Nephron (organoid): ENCODE results near the gene UBE2E1.
A peak's percentile ranks its signal among the peaks of the same experiment; 100 is the strongest.

Experiments
- H3K27ac Mint-ChIP-seq, 3 experiments: 2 replicates each; pipeline ENCODE4 v1.8.0; 2020; ENCODE audit warnings: mixed read lengths in 3 of 3, mild to moderate bottlenecking in 2 of 3, moderate library complexity in 1 of 3
- H3K27me3 Mint-ChIP-seq: 2 replicates; pipeline ENCODE4 v1.8.0; 2021; ENCODE audit warnings: low read depth, mild to moderate bottlenecking, moderate library complexity, mixed read lengths
- H3K36me3 Mint-ChIP-seq: 2 replicates; pipeline ENCODE4 v1.8.0; 2020; ENCODE audit warnings: low read depth, mixed read lengths
- H3K4me1 Mint-ChIP-seq: 2 replicates; pipeline ENCODE4 v1.8.0; 2020; ENCODE audit warnings: mixed read lengths
- H3K4me3 Mint-ChIP-seq, 3 experiments: 2 replicates each; pipeline ENCODE4 v1.8.0; 2020; ENCODE audit warnings: mild to moderate bottlenecking in 3 of 3, mixed read lengths in 3 of 3, moderate library complexity in 2 of 3
- H3K9me3 Mint-ChIP-seq: 2 replicates; pipeline ENCODE4 v1.8.0; 2020; ENCODE audit warnings: mixed read lengths
- TF ChIP-seq, protein P1 (sequence below), 3 experiments: fragments of 200-600 bp; sonication (generic); IDR thresholded peaks; one replicate each; pipeline ENCODE4 v1.5.0; 2021; ENCODE audit warnings: antibody characterized with exemption in 3 of 3; ENCODE audit not compliant: unreplicated experiment in 3 of 3

The UBE2E1 gene

GRCh38 chr3:23823620-23824019 lies 17.9 kb downstream of the UBE2E1 start:
- Mint-ChIP-seq H3K4me3 (no peak overlapping the region), H3K27ac (no peak overlapping the region), H3K27me3 (no peaks in the 10 kb centered on the region), H3K36me3 (peaks cover 8% of the 10 kb centered on the region), H3K9me3 (no peaks in the 10 kb centered on the region), H3K4me1 (peaks cover 56% of the 10 kb centered on the region)
- TF ChIP-seq, protein P1, sequence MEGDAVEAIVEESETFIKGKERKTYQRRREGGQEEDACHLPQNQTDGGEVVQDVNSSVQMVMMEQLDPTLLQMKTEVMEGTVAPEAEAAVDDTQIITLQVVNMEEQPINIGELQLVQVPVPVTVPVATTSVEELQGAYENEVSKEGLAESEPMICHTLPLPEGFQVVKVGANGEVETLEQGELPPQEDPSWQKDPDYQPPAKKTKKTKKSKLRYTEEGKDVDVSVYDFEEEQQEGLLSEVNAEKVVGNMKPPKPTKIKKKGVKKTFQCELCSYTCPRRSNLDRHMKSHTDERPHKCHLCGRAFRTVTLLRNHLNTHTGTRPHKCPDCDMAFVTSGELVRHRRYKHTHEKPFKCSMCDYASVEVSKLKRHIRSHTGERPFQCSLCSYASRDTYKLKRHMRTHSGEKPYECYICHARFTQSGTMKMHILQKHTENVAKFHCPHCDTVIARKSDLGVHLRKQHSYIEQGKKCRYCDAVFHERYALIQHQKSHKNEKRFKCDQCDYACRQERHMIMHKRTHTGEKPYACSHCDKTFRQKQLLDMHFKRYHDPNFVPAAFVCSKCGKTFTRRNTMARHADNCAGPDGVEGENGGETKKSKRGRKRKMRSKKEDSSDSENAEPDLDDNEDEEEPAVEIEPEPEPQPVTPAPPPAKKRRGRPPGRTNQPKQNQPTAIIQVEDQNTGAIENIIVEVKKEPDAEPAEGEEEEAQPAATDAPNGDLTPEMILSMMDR (IDR thresholded peaks at IDR 0.05; ENCODE audit: unreplicated experiment in 3 of 3) = no peak

DNA sequence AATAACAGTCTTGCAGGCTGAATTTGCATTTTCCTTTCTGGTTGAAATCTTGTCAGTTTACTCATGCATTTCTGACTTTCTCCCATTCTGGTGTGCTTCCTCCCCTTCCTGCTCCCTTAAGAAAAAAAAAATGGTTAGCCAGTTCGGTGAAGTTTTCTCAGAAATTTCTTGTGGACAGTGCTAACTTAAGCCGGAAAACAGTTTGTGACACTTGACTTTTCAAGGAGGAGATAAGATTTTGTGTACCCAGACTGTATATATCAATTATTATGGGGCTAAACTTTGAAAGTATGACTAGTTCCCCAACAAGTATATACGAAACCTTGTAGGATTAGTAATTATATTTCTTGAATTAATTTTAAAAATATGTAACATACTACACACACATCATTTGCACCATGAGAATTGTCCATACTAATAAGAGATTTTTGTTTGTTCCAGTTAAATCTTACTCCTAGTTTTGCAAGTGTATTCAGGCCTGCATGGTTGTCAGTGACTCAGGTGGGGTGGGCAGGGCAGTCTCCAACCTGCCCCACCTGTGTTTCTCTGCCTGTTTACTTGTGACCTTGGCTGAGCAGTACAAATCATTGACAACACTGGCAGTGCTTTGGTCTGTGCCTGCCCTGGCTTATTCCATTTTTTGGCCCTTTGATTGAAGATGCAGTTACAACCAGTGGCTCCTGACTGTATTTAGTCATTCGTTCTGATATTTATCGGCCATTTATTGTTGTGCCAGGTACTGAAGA lies 19.1 kb downstream of the UBE2E1 start:
- Mint-ChIP-seq H3K27ac (no peak overlapping the region), H3K4me1 (peaks cover 59% of the 10 kb centered on the region), H3K27me3 (no peaks in the 10 kb centered on the region), H3K4me3 (no peak overlapping the region), H3K9me3 (no peaks in the 10 kb centered on the region), H3K36me3 (peaks cover 6% of the 10 kb centered on the region)
- TF ChIP-seq, protein P1 (IDR thresholded peaks at IDR 0.05; ENCODE audit: unreplicated experiment in 3 of 3) = no peak

GRCh38 chr3:23825802-23826201 lies 20.0 kb downstream of the UBE2E1 start:
- Mint-ChIP-seq H3K9me3 (no peaks in the 10 kb centered on the region), H3K4me3 (no peak overlapping the region), H3K4me1 (peaks cover 58% of the 10 kb centered on the region), H3K27ac (peak overlapping the region in 1 of 3 experiments; percentile 4), H3K27me3 (no peaks in the 10 kb centered on the region), H3K36me3 (peaks cover 10% of the 10 kb centered on the region)
- TF ChIP-seq, protein P1 (IDR thresholded peaks at IDR 0.05; ENCODE audit: unreplicated experiment in 3 of 3) = no peak

GRCh38 chr3:23826382-23827064 lies 20.8 kb downstream of the UBE2E1 start:
- Mint-ChIP-seq H3K27ac (peak overlapping the region in 1 of 3 experiments; percentile 0), H3K27me3 (no peaks in the 10 kb centered on the region), H3K36me3 (peaks cover 10% of the 10 kb centered on the region), H3K9me3 (no peaks in the 10 kb centered on the region), H3K4me1 (peaks cover 52% of the 10 kb centered on the region), H3K4me3 (no peak overlapping the region)
- TF ChIP-seq, protein P1 (IDR thresholded peaks at IDR 0.05; ENCODE audit: unreplicated experiment in 3 of 3) = no peak

DNA sequence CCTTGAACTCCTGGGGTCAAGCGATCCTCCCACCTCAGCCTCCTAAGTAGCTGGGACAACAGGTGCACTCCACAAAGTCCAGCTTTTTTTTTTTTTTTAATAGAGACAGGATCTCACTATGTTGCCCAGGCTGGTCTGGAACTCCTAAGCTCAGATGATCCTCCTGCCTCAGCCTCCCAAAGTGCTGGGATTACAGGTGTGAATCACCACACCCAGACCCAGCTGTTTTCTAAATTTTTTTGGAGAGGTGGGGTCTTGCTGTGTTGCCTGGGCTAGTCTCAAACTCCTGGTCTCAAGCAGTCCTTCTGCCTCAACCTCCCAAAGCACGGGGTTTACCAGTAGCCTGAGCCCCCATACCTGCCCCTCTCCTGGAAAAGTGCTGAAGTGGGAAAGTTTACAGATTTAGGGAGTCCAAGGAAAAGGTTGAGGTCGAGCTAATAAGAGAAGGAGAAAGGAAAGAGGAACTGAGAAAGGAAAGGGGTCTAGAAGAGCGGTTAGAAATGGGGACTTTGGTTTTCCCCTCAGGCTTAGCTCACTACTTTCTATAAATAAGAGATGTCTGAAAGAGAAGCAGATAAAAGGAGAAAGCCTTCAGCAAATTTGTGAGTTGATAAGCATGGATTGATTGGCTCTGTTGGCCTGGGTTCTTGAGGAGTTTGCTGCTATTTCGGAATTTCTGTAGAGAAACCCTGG lies 23.6 kb downstream of the UBE2E1 start:
- H3K4me1 Mint-ChIP-seq = peaks cover 40% of the 10 kb centered on the region
- no peak overlapping the region for H3K4me3 Mint-ChIP-seq
- H3K36me3 Mint-ChIP-seq = peaks cover 10% of the 10 kb centered on the region
- no peak overlapping the region for H3K27ac Mint-ChIP-seq
- TF ChIP-seq, protein P1 (IDR thresholded peaks at IDR 0.05; ENCODE audit: unreplicated experiment in 3 of 3) = no peak
- no peaks in the 10 kb centered on the region for H3K27me3 Mint-ChIP-seq
- H3K9me3 Mint-ChIP-seq = no peaks in the 10 kb centered on the region
